Astrocyte of the cerebellum (primary cell): Measurements from ENCODE around the gene KRTCAP3.

ENCODE experiments used
- DNase-seq: peaks from one replicate; pipeline ENCODE4 v3.0.0-alpha.2; 2011; ENCODE audit warnings: low read depth
- H3K4me3 ChIP-seq: 2 replicates; pipeline ENCODE4 v1.5.1; 2011; ENCODE audit warnings: mild to moderate bottlenecking, low read depth, low read length, moderate library complexity
- CTCF ChIP-seq: IDR thresholded peaks from 2 replicates; pipeline ENCODE4 v1.5.1; 2012; ENCODE audit warnings: low read length, low read depth, moderate library complexity, mild to moderate bottlenecking; ENCODE audit errors: missing control alignments
- in situ Hi-C: cut with HindIII; loops from 2 replicates; pipeline ENCODE4 v1.10.0; 2017; ENCODE audit warnings: low sequenced_read_pairs

The KRTCAP3 gene

GRCh38 chr2:27441958-27442919 is at the start of gene KRTCAP3:
Gene KRTCAP3 (plus strand): TSS chr2:27442381. CDS start chr2:27442413, 32 bp downstream.
- H3K4me3 ChIP-seq: no peak within 1 kb of the TSS
- no peak for DNase-seq
- TF ChIP-seq CTCF: peak; percentile 13
- in situ Hi-C loops: no loop called here

- no peak for DNase-seq
- in situ Hi-C loops: no loop called here
- no peak for TF ChIP-seq CTCF
- H3K4me3 ChIP-seq: no peak overlapping the region
Observed at GRCh38 chr2:27393225-27393624, 49.0 kb upstream of the KRTCAP3 start.

- TF ChIP-seq CTCF: no peak
- in situ Hi-C loops: no loop called here
- H3K4me3 ChIP-seq: no peak overlapping the region
- DNase-seq: no peak
Observed at GRCh38 chr2:27398962-27399361, 43.2 kb upstream of the KRTCAP3 start.

- DNase-seq: peak; percentile 45
- in situ Hi-C loops: no loop called here
- TF ChIP-seq CTCF: no peak
- no peak overlapping the region for H3K4me3 ChIP-seq
Observed at GRCh38 chr2:27400348-27401135, 41.6 kb upstream of the KRTCAP3 start.

GRCh38 chr2:27407798-27408491 is 34.2 kb upstream of the KRTCAP3 start:
- DNase-seq: peak; percentile 48
- H3K4me3 ChIP-seq: peak overlapping the region; percentile 96
- peak; percentile 58 for TF ChIP-seq CTCF
- in situ Hi-C loops: no loop called here
